Mesodermal cell (in vitro differentiated cells): ENCODE results near the gene ARL8A.
"Not testable (repeated sequence)": the region's sequence is repeated elsewhere in the genome, so short reads cannot be mapped to it uniquely, and the experiment has no call there.

Experiments used
- H3K27ac ChIP-seq: 2 replicates; pipeline ENCODE4 v1.7.0; 2013; ENCODE audit warnings: mild to moderate bottlenecking, low read depth, low read length, moderate library complexity; ENCODE audit not compliant: severe bottlenecking
- H3K36me3 ChIP-seq: 2 replicates; pipeline ENCODE4 v1.7.1; 2013; ENCODE audit warnings: mild to moderate bottlenecking, low read length, moderate library complexity; ENCODE audit not compliant: control insufficient read depth, insufficient read depth
- H3K4me1 ChIP-seq: one replicate; pipeline ENCODE4 v1.7.1; 2013; ENCODE audit warnings: mild to moderate bottlenecking, low read length; ENCODE audit not compliant: insufficient read depth, control insufficient read depth, poor library complexity, severe bottlenecking
- H3K4me3 ChIP-seq: 2 replicates; pipeline ENCODE4 v1.7.0; 2013; ENCODE audit warnings: low read length, control low read depth, mild to moderate bottlenecking; ENCODE audit not compliant: insufficient read depth, poor library complexity, severe bottlenecking; ENCODE audit errors: extremely low read depth
- H3K9me3 ChIP-seq: 2 replicates; pipeline ENCODE4 v1.7.1; 2013; ENCODE audit warnings: mild to moderate bottlenecking, low read length, moderate library complexity; ENCODE audit not compliant: control insufficient read depth
- WGBS, 2 experiments: methylation state at CpG; one replicate each; pipeline ENCODE4 v1.1.5; 2013; ENCODE audit warnings: missing lambda C conversion rate in 2 of 2; ENCODE audit not compliant: insufficient coverage in 2 of 2; 5-methylcytosine and 5-hydroxymethylcytosine counted together

The ARL8A gene

GRCh38 chr1:202186327-202186726, 41.8 kb upstream of the ARL8A start:
- H3K4me3 ChIP-seq = no peak overlapping the region
- 92 to 95% methylated on average over 4 to 5 of the region's 7 CpGs for WGBS, 2 experiments
- H3K9me3 ChIP-seq = no peaks in the 10 kb centered on the region
- H3K36me3 ChIP-seq = no peaks in the 10 kb centered on the region
- H3K27ac ChIP-seq = no peak overlapping the region
- H3K4me1 ChIP-seq = no peaks in the 10 kb centered on the region

- H3K4me3 ChIP-seq = no peak overlapping the region
- H3K27ac ChIP-seq = no peak overlapping the region
- H3K9me3 ChIP-seq = no peaks in the 10 kb centered on the region
- no peaks in the 10 kb centered on the region for H3K36me3 ChIP-seq
- H3K4me1 ChIP-seq = no peaks in the 10 kb centered on the region
- 25 to 33% methylated on average over 16 of the region's 19 CpGs for WGBS, 2 experiments
These were observed 40.4 kb upstream of the ARL8A start for GRCh38 chr1:202184750-202185460.

GRCh38 chr1:202182040-202182877, 37.7 kb upstream of the ARL8A start:
- H3K9me3 ChIP-seq = no peaks in the 10 kb centered on the region
- 82 to 95% methylated on average over 7 of the region's 8 CpGs for WGBS, 2 experiments
- no peaks in the 10 kb centered on the region for H3K36me3 ChIP-seq
- no peaks in the 10 kb centered on the region for H3K4me1 ChIP-seq
- no peak overlapping the region for H3K4me3 ChIP-seq
- no peak overlapping the region for H3K27ac ChIP-seq

GRCh38 chr1:202181586-202181985, 37.0 kb upstream of the ARL8A start:
- Histone ChIP-seq H3K27ac (no peak overlapping the region), H3K4me3 (no peak overlapping the region), H3K36me3 (no peaks in the 10 kb centered on the region), H3K4me1 (no peaks in the 10 kb centered on the region), H3K9me3 (no peaks in the 10 kb centered on the region)
- WGBS, 2 experiments = 67 to 78% methylated on average over 2 to 3 of the region's 7 CpGs

GRCh38 chr1:202180751-202181139, 36.2 kb upstream of the ARL8A start:
- H3K9me3 ChIP-seq, H3K36me3 ChIP-seq, H3K4me3 ChIP-seq, H3K27ac ChIP-seq, H3K4me1 ChIP-seq: not testable (repeated sequence)
- 100% methylated on average over 1 of the region's 2 CpGs for WGBS, 2 experiments

- no peak overlapping the region for H3K4me3 ChIP-seq
- no peaks in the 10 kb centered on the region for H3K36me3 ChIP-seq
- WGBS, 2 experiments = 83 to 86% methylated on average over 12 to 15 of the region's 19 CpGs
- no peaks in the 10 kb centered on the region for H3K9me3 ChIP-seq
- no peaks in the 10 kb centered on the region for H3K4me1 ChIP-seq
- H3K27ac ChIP-seq = no peak overlapping the region
These were observed 35.6 kb upstream of the ARL8A start for GRCh38 chr1:202179828-202180750.

GRCh38 chr1:202176949-202177927, 32.7 kb upstream of the ARL8A start:
- Histone ChIP-seq H3K4me1 (no peaks in the 10 kb centered on the region), H3K36me3 (no peaks in the 10 kb centered on the region)

GRCh38 chr1:202173993-202174392, 29.5 kb upstream of the ARL8A start:
- no peak overlapping the region for H3K27ac ChIP-seq
- no peaks in the 10 kb centered on the region for H3K9me3 ChIP-seq
- H3K36me3 ChIP-seq = no peaks in the 10 kb centered on the region
- 76 to 81% methylated on average over 4 to 7 of the region's 7 CpGs for WGBS, 2 experiments
- H3K4me3 ChIP-seq = no peak overlapping the region
- no peaks in the 10 kb centered on the region for H3K4me1 ChIP-seq

More at GRCh38 chr1:202176949-202177927, 32.7 kb upstream of the ARL8A start:
- Histone ChIP-seq H3K4me3 (no peak overlapping the region), H3K9me3 (no peaks in the 10 kb centered on the region), H3K27ac (no peak overlapping the region)
- 90 to 91% methylated on average over 26 to 28 of the region's 29 CpGs for WGBS, 2 experiments

GRCh38 chr1:202172015-202172355, 27.4 kb upstream of the ARL8A start:
- H3K4me1 ChIP-seq = no peaks in the 10 kb centered on the region
- no peaks in the 10 kb centered on the region for H3K9me3 ChIP-seq
- WGBS, 2 experiments = 97 to 100% methylated on average over 1 to 5 of the region's 5 CpGs
- no peaks in the 10 kb centered on the region for H3K36me3 ChIP-seq
- H3K4me3 ChIP-seq = no peak overlapping the region
- no peak overlapping the region for H3K27ac ChIP-seq
